T-helper 1 cell (primary cell): Measurements from ENCODE around the gene CSTB.
A peak's percentile ranks its signal among the peaks of the same experiment; 100 is the strongest.

Experiments used
- DNase-seq, 5 donors: peaks; one replicate each; pipeline ENCODE4 v3.0.0-alpha.2; 2012 to 2020

Gene CSTB

GRCh38 chr21:43748622-43749021, 27.5 kb downstream of the CSTB start:
- no peak for DNase-seq

DNA sequence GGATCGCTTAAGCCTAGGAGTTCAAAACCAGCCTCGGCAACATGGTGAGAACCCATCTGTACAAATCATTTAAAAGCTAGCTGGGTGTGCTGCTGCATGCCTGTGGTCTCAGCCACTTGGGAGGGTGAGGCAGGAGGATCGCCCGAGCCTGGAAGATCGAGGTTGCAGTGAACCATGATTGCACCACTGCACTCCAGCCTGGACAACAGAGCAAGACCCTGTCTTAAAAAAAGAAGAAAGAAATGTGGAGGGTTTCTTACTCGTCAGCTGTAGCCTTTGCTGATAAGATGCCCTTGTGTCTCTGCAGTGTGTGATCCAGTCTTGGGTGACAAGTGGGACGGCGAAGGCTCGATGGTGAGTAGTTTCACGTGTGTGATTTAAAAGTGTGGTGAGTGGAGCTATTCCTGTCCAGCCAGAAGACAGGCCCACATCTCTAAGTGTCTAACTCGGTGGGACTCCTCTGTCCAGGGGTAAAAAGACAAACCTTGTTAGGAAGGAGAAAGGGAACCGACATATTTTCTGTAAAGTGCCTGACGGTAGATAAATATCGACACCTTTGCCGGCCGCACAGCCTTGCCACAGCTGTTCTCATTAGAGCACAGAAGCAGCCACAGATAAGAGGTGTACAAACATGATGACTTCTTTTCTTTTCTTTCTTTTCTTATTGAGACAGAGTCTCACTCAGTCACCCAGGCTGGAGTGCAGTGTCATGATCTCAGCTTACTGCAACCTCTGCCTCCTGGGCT, 30.2 kb downstream of the CSTB start:
- no peak for DNase-seq

GRCh38 chr21:43744725-43745124, 31.4 kb downstream of the CSTB start:
- DNase-seq: no peak

- no peak for DNase-seq
Observed at GRCh38 chr21:43743947-43744346, 32.2 kb downstream of the CSTB start.

DNA sequence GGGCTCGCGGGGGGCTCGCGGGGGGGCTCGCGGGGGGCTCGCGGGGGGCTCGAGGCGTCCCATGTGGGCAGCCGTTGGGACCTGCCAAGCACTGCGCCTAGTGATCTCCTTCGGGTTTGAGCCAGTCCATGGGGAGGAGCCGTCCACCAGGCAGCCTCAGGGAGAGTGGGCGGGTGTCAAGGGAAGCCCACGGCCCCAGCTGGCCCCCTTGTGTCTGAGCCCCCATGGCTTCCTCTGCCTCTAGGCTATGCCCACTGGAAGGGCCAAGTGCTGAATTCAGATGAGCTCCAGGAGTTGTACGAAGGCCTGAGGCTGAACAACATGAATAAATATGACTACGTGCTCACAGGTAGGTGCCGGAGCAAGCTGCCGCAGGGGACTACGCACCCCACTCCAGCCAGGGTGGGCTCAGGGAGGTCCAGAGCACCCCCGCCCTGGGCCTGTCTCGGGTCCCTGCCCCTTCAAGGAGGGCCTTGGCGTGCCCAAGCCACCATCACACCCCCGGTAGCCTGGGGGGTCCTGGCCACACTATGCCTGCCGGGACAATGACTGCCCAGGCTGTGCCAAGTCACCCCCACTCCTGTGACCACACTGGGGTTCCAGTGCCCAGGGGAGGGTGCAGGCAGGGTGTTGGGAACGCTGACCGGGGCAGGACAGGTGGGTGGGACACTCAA, 34.5 kb downstream of the CSTB start:
- no peak for DNase-seq

- DNase-seq: peak in 2 of 5 donors; percentile 26 to 68
Observed at GRCh38 chr21:43740497-43741156, 35.5 kb downstream of the CSTB start.

DNA sequence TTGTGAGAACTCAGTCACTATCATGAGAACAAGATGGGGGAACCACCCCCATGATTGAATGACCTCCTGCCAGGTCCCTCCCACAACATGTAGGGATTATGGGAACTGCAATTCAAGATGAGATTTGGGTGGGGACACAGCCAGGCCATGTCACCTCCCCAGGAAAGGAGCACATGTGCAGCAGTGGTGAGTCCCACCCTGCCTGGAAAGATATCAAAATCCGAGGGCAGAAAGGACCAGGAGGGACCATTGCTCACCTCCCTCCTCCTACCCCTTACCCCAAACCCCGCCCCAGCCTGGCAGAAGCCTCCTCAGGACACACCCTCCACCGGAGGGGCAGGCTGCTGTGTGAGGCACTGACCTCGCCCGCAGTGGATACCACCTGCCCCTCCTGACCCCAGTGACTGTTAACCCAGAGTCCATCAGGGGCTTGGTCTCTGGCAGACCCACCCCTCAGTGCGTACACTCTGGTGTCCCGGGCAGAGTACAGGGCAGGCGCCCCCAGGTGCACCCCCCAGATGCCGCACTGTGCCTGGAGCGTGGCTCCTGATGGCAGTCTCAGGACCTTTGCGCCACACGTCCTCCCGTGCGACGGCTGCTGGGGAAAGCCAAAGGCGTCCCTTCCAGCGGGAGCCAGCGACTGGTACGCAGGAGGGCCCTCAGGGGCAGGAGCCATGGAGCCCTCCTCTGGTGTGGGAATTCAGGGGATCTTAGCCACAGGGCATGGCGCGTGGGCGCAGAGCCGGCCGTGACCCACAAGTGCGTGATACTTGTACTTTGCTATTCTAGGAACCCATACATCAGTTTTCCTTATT, 36.3 kb downstream of the CSTB start:
- DNase-seq: no peak

GRCh38 chr21:43737158-43737950, 38.8 kb downstream of the CSTB start:
- DNase-seq: no peak

DNA sequence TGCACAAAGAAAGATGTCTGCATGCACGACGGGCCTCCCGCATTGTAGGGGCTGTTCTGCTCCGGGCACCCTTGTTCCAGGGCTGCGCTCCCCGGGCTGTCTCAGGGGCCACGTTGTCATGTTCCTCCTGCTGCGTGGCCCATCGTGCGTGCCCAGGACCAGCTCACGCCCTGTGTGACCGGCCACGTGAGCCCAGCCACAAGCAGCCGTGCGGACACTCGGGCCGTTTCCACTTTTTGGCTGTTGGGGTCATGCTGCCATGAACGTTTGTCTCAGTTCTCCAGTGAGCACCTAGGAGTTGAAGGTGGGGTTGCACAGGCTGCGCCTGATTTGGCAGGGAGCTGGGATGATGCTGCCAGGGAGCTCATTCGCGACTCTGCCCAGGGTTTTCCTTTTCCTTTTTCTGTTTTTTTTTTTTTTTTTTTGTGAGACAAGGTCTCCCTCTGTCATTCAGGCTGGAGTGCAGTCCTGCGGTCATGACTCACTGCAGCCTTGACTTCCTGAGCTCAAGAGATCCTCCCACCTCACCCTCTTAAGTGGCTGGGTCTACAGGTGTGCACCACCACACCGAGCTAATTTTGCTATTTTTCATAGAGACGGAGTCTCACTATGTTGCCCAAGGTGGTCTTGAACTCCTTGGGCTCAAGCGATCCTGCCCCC, 39.8 kb downstream of the CSTB start:
- no peak for DNase-seq

- DNase-seq: no peak
Observed at GRCh38 chr21:43735236-43736091, 40.6 kb downstream of the CSTB start.

DNA sequence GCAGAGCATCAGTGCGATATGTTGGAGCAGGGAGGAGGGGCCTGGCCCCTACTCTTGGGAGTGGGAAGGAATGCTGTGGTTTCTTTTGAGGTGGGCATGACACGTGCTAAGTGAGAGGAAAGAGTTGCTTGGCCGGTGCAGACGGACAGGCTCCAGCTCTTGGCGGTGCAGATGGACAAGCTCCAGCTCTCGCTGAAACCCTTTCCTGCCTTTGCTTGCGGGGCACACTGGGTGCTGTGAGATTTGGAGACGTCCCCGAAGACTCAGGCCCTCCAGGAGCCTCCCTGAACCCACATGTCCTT, 41.2 kb downstream of the CSTB start:
- no peak for DNase-seq

GRCh38 chr21:43734131-43734927, 41.8 kb downstream of the CSTB start:
- DNase-seq: peak in 1 of 5 donors; percentile 47

DNA sequence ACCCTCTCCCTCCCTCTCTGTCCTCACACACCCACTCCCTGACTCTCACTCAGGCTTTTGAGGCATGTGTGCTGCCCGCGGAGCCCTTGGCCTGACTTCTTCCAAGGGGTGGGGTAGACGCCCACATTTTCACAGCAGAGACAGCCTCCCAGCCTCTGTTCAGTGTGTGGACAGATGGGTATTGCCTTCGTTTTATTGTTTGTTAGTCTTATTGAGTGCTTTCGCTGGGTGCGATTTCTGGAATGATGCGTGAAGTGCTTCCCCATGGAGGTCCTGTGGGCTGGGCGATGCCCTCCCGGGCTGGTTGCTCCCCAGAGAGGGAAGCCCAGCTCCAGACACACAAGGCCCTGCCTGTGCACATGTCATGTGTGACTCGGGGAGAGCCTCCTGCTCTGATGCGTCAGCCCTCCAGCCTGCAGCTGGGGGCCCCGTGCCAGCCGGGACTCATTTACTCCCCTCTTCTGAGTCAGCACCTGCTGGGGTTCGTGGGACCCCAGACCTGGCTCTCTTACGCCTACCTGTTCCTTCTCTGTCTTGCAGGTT, 42.5 kb downstream of the CSTB start:
- no peak for DNase-seq

DNA sequence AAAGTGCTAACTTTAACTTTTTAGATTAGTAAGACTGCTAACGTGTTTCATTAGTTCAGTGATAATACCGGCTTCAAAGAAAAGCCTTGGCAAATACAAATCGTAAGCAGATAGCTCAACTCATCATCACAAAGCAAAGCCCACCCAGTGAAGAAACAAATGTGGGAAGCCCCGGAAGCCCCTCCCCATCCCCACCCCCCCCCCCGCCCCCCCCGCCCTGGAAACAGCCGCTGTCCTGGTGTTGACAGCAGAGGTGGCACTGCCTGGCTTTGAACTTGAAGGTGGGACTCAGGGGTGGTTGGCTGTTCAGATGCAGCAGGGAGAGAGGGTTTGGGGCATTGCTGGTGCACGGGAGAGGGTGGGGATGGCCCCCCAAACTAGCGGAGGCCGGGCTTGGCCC, 43.0 kb downstream of the CSTB start:
- DNase-seq: no peak

DNA sequence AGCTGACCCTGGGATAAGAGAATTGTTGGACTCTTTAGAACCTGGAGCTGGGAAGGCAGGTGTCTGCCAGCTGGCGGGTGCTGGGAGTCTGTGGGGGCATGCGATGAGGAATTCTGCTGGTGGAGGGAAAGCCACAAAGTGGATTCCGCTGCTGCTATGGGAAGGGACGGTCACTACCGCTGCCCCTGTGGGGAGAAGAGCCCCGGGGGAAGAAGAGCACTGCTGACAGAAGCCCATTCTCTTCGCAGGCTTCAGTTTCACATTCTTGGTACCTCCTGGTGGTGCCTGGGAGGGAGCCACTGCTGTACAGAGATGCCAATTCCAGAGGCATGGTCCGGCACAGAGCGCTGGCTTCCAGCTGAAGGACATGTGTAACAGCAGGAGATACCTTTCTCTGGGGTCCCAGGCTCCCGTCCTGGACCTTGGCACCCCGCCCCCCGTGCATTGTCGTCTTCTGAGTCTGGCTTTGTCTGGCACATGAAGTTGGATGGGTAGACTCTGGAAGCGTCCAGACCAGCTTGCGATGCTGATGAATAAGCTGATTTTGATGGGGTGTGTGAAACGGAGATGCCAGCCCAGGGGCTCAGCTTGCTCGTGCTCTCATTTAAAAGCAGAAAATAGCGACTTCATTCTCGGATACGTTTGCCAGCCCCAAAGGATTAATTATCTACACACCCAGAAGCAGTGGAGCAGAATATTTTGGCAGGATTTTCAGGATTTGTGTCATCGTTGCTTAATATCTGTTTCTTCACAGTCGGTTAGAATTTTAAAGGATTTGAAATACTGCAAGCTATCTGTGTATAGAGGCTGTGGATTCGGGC, 44.0 kb downstream of the CSTB start:
- no peak for DNase-seq

DNA sequence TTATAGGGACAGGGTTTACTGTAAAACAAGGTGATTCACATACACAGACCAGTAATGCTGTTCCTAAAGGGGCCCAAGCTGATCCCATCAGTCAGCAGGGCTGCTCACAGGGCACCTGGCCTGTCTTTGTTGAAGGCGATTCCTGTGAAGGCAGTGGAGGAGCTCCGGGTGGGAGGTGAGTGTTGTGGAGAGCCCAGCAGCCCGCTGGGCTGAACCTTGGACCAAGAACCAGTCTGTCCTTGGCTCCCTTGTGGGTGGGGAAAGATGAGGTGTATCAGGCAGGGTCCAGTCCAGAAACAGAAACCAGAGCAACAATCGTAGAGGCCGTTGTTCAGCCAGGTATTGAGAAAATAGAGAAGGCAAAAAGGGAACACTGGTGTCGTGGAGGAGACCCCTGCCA, 44.6 kb downstream of the CSTB start:
- DNase-seq: no peak

DNA sequence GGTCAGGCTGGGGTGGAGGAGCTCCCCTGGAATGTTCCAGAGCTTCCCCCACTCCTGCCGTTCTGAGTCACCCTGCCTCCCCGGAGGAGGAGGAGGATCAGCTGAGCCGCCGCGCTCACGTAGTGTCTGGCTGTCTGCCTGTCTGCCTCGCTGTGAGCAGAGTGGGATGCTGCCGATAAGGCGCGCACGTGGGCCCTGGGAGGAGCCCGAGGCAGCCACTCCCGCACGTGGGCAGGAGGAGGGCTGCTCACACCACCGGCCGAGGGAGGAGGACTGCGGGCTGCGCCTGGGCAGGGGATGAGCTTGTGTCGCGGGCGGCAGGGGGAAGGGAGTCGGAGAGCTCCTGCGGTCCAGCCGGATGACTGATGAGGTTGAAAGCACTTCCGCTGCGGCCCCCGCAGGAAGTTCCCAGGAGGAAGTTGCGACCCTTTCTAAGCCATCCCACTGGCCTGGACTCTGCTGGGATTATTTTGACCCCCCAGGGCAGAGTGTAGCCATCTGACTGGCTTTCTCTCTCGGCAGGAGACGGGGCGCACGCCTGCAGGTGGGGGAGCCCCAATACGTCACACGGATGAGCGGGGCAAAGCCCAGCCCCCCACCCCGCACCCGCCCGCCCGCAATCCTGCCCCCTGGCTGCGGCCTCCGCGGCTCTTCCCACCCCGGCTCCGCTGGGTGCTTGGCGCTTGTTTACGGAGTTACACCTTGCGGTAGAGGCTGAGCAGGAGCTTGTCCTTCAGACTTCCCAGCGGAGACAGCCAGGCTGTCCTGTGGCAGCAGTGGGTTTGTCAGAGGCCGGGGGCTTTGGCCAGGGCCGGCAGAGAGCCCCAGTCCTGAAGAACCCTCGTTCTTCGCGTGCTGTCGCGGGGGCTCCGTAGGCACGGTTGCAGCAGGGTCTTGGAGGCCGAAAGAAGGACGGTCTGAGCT, 47.4 kb downstream of the CSTB start:
- peak; percentile 72 to 85 (median 74) for DNase-seq

DNA sequence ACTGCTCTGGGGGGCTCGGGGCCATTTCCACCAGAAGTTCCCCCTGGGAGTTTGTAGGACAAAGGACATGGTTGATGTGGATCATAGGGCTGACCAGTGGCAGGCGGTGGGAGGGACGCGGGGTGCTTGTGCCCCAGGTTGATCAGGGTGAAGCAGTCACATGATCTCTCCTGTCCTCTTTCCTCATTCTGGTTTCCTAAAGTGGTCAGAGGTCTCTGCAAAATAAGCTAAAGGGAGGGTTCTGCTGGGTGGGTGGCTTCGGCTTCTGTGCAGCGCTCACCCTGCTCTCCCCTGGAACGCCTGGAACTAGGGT, 48.0 kb downstream of the CSTB start:
- DNase-seq: no peak
